ENCODE results near the gene PPARGC1A.

Gene PPARGC1A

GRCh38 chr4:23861897-23862296 is 27.9 kb downstream of the PPARGC1A start:
- ChIA-PET POLR2A (no interaction called here), CTCF (interaction anchor here (0.9 kb wide), 1 partner anchor 557 kb away, joined by 3 read pairs; no protein-coding TSS in a partner anchor)
- TF ChIP-seq CTCF (IDR thresholded peaks at IDR 0.05; ENCODE audit: insufficient read depth, low read length, missing control alignments) = no peak
- DNase-seq (ENCODE audit: low read depth, low spot score) = no peak
- H3K4me3 ChIP-seq (ENCODE audit: low read depth, low read length) = no peak overlapping the region

GRCh38 chr4:23860919-23861318 is 28.9 kb downstream of the PPARGC1A start:
- no peak for DNase-seq (ENCODE audit: low read depth, low spot score)
- TF ChIP-seq CTCF (IDR thresholded peaks at IDR 0.05; ENCODE audit: insufficient read depth, low read length, missing control alignments) = no peak
- CTCF ChIA-PET = no interaction called here
- POLR2A ChIA-PET = no interaction called here
- no peak overlapping the region for H3K4me3 ChIP-seq (ENCODE audit: low read depth, low read length)

- CTCF ChIA-PET = interaction anchor here (0.8 to 4.1 kb wide), 3 partner anchors 9 to 565 kb away, joined by 3 to 24 read pairs (median 7); no protein-coding TSS in a partner anchor
- POLR2A ChIA-PET = no interaction called here
- TF ChIP-seq CTCF (IDR thresholded peaks at IDR 0.05; ENCODE audit: insufficient read depth, low read length, missing control alignments) = peak; percentile 13
- no peak overlapping the region for H3K4me3 ChIP-seq (ENCODE audit: low read depth, low read length)
- no peak for DNase-seq (ENCODE audit: low read depth, low spot score)
Observed at GRCh38 chr4:23857367-23857959, 32.4 kb downstream of the PPARGC1A start.

GRCh38 chr4:23856630-23857029 is 33.2 kb downstream of the PPARGC1A start:
- H3K4me3 ChIP-seq (ENCODE audit: low read depth, low read length) = no peak overlapping the region
- ChIA-PET POLR2A (no interaction called here), CTCF (interaction anchor here (1.1 to 4.1 kb wide), 3 partner anchors 562 to 569 kb away, joined by 3 to 24 read pairs (median 7); no protein-coding TSS in a partner anchor)
- TF ChIP-seq CTCF (IDR thresholded peaks at IDR 0.05; ENCODE audit: insufficient read depth, low read length, missing control alignments) = no peak
- DNase-seq (ENCODE audit: low read depth, low spot score) = no peak

- ChIA-PET POLR2A (no interaction called here), CTCF (interaction anchor here (1.1 to 4.1 kb wide), 3 partner anchors 563 to 569 kb away, joined by 3 to 24 read pairs (median 7); no protein-coding TSS in a partner anchor)
- no peak overlapping the region for H3K4me3 ChIP-seq (ENCODE audit: low read depth, low read length)
- no peak for TF ChIP-seq CTCF (IDR thresholded peaks at IDR 0.05; ENCODE audit: insufficient read depth, low read length, missing control alignments)
- DNase-seq (ENCODE audit: low read depth, low spot score) = no peak
Observed at GRCh38 chr4:23855912-23856605, 33.8 kb downstream of the PPARGC1A start.

GRCh38 chr4:23853986-23854660 is 35.7 kb downstream of the PPARGC1A start:
- TF ChIP-seq CTCF (IDR thresholded peaks at IDR 0.05; ENCODE audit: insufficient read depth, low read length, missing control alignments) = no peak
- ChIA-PET POLR2A (no interaction called here), CTCF (interaction anchor here (4.1 kb wide), 1 partner anchor 565 kb away, joined by 24 read pairs; no protein-coding TSS in a partner anchor)
- no peak for DNase-seq (ENCODE audit: low read depth, low spot score)
- no peak overlapping the region for H3K4me3 ChIP-seq (ENCODE audit: low read depth, low read length)
